Activated CD4-positive, alpha-beta T cell treated with anti-CD3 and anti-CD28 coated beads, Interleukin-2, amount 10 ng/mL, durations not matched to agents 24 days and 14 days (primary cell): ENCODE measurements around the gene RALGAPA2. TPM values are rescaled to one million over a fixed set of nuclear protein-coding genes. Genes with fewer than 3 reads are reported as not detected.
A peak's percentile ranks its signal among the peaks of the same experiment; 100 is the strongest.

Source experiments
- DNase-seq: peaks from one replicate; pipeline ENCODE4 v3.0.0; 2022
- H3K27ac Mint-ChIP-seq: one replicate; pipeline ENCODE4 v1.8.0; 2022; ENCODE audit warnings: mild to moderate bottlenecking, mixed read lengths
- H3K27me3 Mint-ChIP-seq: one replicate; pipeline ENCODE4 v1.8.0; 2022; ENCODE audit warnings: mixed read lengths
- H3K36me3 Mint-ChIP-seq: one replicate; pipeline ENCODE4 v1.8.0; 2022; ENCODE audit warnings: low read depth, mild to moderate bottlenecking, mixed read lengths
- H3K4me1 Mint-ChIP-seq: one replicate; pipeline ENCODE4 v1.8.0; 2021; ENCODE audit warnings: mixed read lengths
- H3K4me3 Mint-ChIP-seq: one replicate; pipeline ENCODE4 v1.8.0; 2022; ENCODE audit warnings: mild to moderate bottlenecking, moderate library complexity, mixed read lengths
- H3K9me3 Mint-ChIP-seq: one replicate; pipeline ENCODE4 v1.8.0; 2021; ENCODE audit warnings: mixed read lengths
- intact Hi-C: fragments of 100-400 bp; cut with micrococcal nuclease; formaldehyde crosslinking; loops from one replicate; pipeline ENCODE4 v1.15.1; 2023
- total RNA-seq: library from RNA; stranded (reverse); gene quantifications from 2 replicates; pipeline ENCODE4 v1.2.3, GENCODE V29; 2022

RALGAPA2 gene
- total RNA-seq, 1 donor from 2014 or later = 18.7 TPM

DNA sequence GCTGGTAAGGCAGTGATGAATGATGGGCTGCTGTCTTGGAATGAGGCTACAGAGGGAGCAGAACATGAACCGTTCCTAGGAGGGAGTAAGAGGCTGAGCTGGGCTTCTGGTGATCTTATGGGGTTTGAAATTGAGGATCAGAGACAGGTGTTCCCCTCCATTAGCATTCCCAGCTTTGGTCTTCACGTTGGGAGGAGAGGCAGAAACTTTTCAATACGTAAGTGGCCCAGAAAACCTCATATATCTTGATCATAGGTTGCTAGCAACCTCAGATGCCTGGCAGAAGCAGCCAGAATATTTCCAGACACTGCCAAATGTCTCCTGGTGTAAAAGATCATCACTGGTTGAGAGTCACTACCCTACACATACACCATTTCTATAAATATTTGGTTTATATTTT is 177.4 kb downstream of the RALGAPA2 start:
- Mint-ChIP-seq H3K4me1 (peaks cover 3% of the 10 kb centered on the region), H3K9me3 (no peaks in the 10 kb centered on the region), H3K4me3 (no peak overlapping the region), H3K36me3 (peaks cover 3% of the 10 kb centered on the region), H3K27ac (no peak overlapping the region), H3K27me3 (no peaks in the 10 kb centered on the region)
- intact Hi-C loops = no loop called here
- DNase-seq = no peak

- Mint-ChIP-seq H3K27me3 (no peaks in the 10 kb centered on the region), H3K9me3 (no peaks in the 10 kb centered on the region), H3K27ac (no peak overlapping the region), H3K4me1 (peaks cover 2% of the 10 kb centered on the region), H3K36me3 (peaks cover 7% of the 10 kb centered on the region), H3K4me3 (no peak overlapping the region)
- DNase-seq = no peak
- intact Hi-C loops = no loop called here
These were observed 181.2 kb downstream of the RALGAPA2 start for GRCh38 chr20:20531283-20531682.

DNA sequence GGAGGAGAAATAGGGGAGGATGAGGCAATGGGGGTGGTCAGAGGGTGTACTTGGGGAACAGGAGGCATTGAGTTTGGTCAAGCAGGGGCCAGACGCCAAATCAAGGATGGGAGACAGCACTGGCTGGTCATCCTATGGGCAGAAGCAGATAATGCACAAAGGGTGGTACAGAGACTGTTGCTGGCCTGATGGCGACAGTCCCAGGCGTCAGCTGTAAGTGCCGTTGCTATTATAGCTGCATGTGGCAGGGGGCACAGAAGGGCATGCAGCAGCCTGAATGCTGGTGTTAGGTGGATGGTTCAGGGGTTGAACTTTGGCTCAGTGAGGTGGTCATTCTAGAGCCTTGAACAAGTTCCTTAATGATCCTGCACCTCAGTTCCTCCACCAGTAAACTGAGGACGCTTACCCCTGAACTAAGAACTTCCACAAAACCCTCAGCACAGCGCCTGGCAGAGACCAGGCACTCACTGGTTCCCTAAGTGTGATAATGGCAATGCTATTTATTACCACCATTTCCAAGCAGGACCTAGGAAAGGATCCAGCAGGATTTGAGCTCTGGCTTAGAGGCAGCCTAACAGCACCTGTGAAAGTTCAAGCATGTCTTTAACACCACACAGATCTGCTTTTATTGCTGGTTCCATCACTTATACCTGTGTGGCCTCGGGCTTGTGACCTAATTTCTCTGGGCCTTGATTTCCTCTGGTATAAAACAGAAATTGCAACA is 181.9 kb downstream of the RALGAPA2 start:
- peak overlapping the region; percentile 41 for H3K27ac Mint-ChIP-seq
- DNase-seq = no peak
- H3K4me3 Mint-ChIP-seq = no peak overlapping the region
- H3K9me3 Mint-ChIP-seq = no peaks in the 10 kb centered on the region
- peaks cover 5% of the 10 kb centered on the region for H3K36me3 Mint-ChIP-seq
- intact Hi-C loops = no loop called here
- no peaks in the 10 kb centered on the region for H3K27me3 Mint-ChIP-seq
- H3K4me1 Mint-ChIP-seq = peaks cover 2% of the 10 kb centered on the region

DNA sequence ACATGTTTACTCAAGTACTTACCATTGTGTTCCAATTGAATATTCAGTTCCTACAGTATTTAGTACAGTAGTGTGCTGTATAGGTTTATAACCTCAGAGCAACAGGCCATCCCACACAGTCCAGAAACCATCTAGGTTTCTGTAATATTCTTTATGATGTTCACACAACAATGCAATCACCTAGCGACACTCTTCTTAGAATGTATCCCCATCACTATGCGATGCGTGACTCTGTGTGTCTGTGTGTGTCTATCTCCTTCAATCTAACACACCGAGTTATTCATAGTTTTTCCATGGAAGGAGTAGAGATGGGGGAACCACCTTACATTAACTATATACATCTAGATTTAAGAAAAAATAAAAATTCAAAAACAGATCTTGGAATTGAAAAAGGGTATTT is 182.8 kb downstream of the RALGAPA2 start:
- DNase-seq = no peak
- Mint-ChIP-seq H3K36me3 (peaks cover 8% of the 10 kb centered on the region), H3K9me3 (no peaks in the 10 kb centered on the region), H3K27me3 (no peaks in the 10 kb centered on the region), H3K27ac (no peak overlapping the region), H3K4me3 (no peak overlapping the region), H3K4me1 (peaks cover 3% of the 10 kb centered on the region)
- intact Hi-C loops = no loop called here

DNA sequence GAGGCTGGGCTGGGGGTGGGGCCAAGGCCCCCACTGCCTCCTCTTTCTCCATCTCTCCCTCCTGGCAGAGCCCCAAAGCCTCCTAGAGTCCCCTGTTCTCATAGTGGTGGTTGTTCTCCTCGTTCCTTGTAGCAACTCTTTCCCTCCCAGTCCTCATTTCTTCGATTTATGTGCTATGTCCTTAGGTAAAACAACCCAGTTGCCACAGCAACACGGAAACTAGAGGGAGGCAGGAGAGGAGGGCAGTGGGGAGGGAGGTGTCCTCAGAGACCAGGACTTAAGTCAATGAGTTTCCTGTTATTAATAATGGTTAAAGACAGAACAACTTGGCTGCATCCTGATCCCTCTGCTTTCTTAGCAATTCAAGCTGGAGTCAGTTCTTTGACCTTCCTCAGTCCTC is 183.6 kb downstream of the RALGAPA2 start:
- intact Hi-C loops = no loop called here
- Mint-ChIP-seq H3K27me3 (no peaks in the 10 kb centered on the region), H3K4me1 (peaks cover 3% of the 10 kb centered on the region), H3K27ac (peak overlapping the region; percentile 2), H3K36me3 (peaks cover 8% of the 10 kb centered on the region), H3K9me3 (no peaks in the 10 kb centered on the region), H3K4me3 (no peak overlapping the region)
- no peak for DNase-seq

DNA sequence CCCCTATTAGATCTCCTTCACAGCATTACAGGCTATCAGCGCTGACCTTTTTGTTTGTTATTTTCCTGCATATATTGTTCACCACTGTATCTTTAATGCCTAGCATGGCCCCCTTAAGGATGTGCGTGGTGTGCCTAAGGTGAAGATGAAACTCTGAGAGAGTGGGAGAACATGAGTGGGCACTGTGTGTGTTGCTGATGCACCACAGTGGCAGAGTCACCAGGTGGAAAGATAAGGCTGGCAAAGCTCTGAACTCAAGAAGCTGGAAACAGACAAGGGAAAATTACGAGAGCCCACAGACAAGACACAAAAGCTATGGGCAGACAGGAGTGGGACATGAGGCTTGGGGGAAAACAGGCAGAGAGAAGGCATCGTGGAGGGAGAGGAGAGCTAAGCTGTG is 184.8 kb downstream of the RALGAPA2 start:
- no peak for DNase-seq
- Mint-ChIP-seq H3K27ac (peak overlapping the region; percentile 3), H3K4me3 (no peak overlapping the region), H3K27me3 (no peaks in the 10 kb centered on the region), H3K9me3 (no peaks in the 10 kb centered on the region), H3K4me1 (peaks cover 3% of the 10 kb centered on the region), H3K36me3 (peaks cover 8% of the 10 kb centered on the region)
- intact Hi-C loops = no loop called here

GRCh38 chr20:20525756-20526155 is 186.7 kb downstream of the RALGAPA2 start:
- H3K4me3 Mint-ChIP-seq = no peak overlapping the region
- peaks cover 14% of the 10 kb centered on the region for H3K36me3 Mint-ChIP-seq
- no peaks in the 10 kb centered on the region for H3K27me3 Mint-ChIP-seq
- peaks cover 6% of the 10 kb centered on the region for H3K4me1 Mint-ChIP-seq
- peak; percentile 45 for DNase-seq
- H3K27ac Mint-ChIP-seq = no peak overlapping the region
- H3K9me3 Mint-ChIP-seq = no peaks in the 10 kb centered on the region
- intact Hi-C loops = no loop called here

DNA sequence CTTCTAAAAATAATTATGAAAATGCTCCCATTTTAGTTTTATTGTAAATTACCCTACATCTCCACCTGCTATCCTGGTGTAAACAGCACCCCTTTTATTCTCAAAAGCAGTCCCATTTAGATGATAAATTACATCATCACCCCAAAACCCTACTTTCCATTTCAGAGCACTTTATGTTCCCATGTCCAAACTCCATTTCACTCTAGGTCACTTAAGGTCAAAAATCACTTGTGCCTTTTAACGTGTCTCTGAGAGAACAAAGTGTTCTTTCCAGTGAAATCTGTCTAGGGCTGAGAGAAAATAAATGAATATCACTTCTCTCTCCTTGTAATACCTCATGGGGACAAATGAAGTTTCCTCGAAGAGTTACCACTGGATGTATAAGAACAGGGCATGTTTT is 187.2 kb downstream of the RALGAPA2 start:
- H3K9me3 Mint-ChIP-seq = no peaks in the 10 kb centered on the region
- no peak overlapping the region for H3K4me3 Mint-ChIP-seq
- H3K27me3 Mint-ChIP-seq = no peaks in the 10 kb centered on the region
- peaks cover 19% of the 10 kb centered on the region for H3K36me3 Mint-ChIP-seq
- H3K27ac Mint-ChIP-seq = no peak overlapping the region
- intact Hi-C loops = no loop called here
- peaks cover 6% of the 10 kb centered on the region for H3K4me1 Mint-ChIP-seq
- no peak for DNase-seq

DNA sequence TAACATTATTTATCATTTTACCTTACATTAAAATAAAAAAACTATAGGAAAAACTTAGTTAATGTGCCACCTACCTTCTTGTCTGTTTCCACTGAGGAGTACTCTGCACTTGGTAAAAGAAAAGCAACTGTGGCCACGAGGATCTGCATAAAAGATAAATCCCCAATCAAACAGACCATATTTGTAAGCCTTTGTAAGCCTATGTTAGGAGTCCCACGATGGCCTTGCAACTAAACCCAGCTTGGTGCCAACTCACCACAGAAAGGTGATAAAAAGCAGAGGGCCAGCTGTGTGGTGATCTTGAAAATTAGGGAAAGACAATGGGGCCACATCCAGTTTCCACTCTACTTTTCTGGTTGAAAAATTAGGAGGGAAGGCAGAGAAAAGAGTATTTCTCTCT is 187.7 kb downstream of the RALGAPA2 start:
- H3K36me3 Mint-ChIP-seq = peaks cover 19% of the 10 kb centered on the region
- intact Hi-C loops = no loop called here
- DNase-seq = no peak
- H3K27ac Mint-ChIP-seq = no peak overlapping the region
- H3K4me1 Mint-ChIP-seq = peaks cover 6% of the 10 kb centered on the region
- H3K9me3 Mint-ChIP-seq = no peaks in the 10 kb centered on the region
- H3K27me3 Mint-ChIP-seq = no peaks in the 10 kb centered on the region
- no peak overlapping the region for H3K4me3 Mint-ChIP-seq

GRCh38 chr20:20521736-20522135 is 190.7 kb downstream of the RALGAPA2 start:
- Mint-ChIP-seq H3K4me3 (no peak overlapping the region), H3K9me3 (no peaks in the 10 kb centered on the region), H3K4me1 (peaks cover 9% of the 10 kb centered on the region), H3K36me3 (peaks cover 29% of the 10 kb centered on the region), H3K27me3 (no peaks in the 10 kb centered on the region), H3K27ac (no peak overlapping the region)
- DNase-seq = no peak
- intact Hi-C loops = no loop called here

GRCh38 chr20:20520776-20521175 is 191.7 kb downstream of the RALGAPA2 start:
- Mint-ChIP-seq H3K4me1 (peaks cover 9% of the 10 kb centered on the region), H3K9me3 (no peaks in the 10 kb centered on the region), H3K27ac (no peak overlapping the region), H3K27me3 (no peaks in the 10 kb centered on the region), H3K4me3 (no peak overlapping the region), H3K36me3 (peaks cover 35% of the 10 kb centered on the region)
- DNase-seq = peak; percentile 43
- intact Hi-C loops = no loop called here

GRCh38 chr20:20519269-20519668 is 193.2 kb downstream of the RALGAPA2 start:
- no peak overlapping the region for H3K27ac Mint-ChIP-seq
- H3K36me3 Mint-ChIP-seq = peaks cover 45% of the 10 kb centered on the region
- H3K27me3 Mint-ChIP-seq = no peaks in the 10 kb centered on the region
- H3K9me3 Mint-ChIP-seq = peaks cover 2% of the 10 kb centered on the region
- H3K4me1 Mint-ChIP-seq = peaks cover 7% of the 10 kb centered on the region
- no peak overlapping the region for H3K4me3 Mint-ChIP-seq
- intact Hi-C loops = no loop called here
- DNase-seq = peak; percentile 50

GRCh38 chr20:20518263-20518662 is 194.2 kb downstream of the RALGAPA2 start:
- Mint-ChIP-seq H3K4me3 (no peak overlapping the region), H3K36me3 (peaks cover 55% of the 10 kb centered on the region), H3K27ac (no peak overlapping the region), H3K9me3 (peaks cover 3% of the 10 kb centered on the region), H3K4me1 (peaks cover 7% of the 10 kb centered on the region), H3K27me3 (no peaks in the 10 kb centered on the region)
- intact Hi-C loops = no loop called here
- DNase-seq = no peak

- DNase-seq = no peak
- Mint-ChIP-seq H3K4me1 (peaks cover 7% of the 10 kb centered on the region), H3K4me3 (no peak overlapping the region), H3K27me3 (no peaks in the 10 kb centered on the region), H3K9me3 (peaks cover 3% of the 10 kb centered on the region), H3K36me3 (peaks cover 64% of the 10 kb centered on the region), H3K27ac (no peak overlapping the region)
- intact Hi-C loops = no loop called here
These were observed 195.1 kb downstream of the RALGAPA2 start for GRCh38 chr20:20517296-20517695.

DNA sequence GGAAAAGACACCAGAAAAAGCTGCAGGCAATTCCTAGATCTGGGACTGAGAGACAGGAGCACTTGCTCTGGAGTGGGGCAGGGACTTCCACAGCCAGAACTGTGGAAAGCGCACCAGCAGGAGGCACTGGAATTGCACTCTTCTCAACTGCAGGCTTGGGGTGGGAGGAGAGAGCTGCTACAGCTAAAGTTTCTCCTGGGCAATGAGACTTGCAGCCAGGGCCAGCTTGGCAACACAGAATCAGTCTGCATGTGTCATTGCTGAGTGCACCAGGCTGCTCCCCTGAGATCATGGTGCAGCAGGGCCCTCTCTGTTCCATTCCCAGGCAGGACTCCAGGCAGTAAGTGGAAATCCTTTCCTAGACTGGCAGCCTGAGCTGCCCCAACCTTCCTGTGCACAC is 198.7 kb downstream of the RALGAPA2 start:
- DNase-seq = peak; percentile 33
- Mint-ChIP-seq H3K4me3 (no peak overlapping the region), H3K27me3 (no peaks in the 10 kb centered on the region), H3K9me3 (peaks cover 6% of the 10 kb centered on the region), H3K36me3 (peaks cover 69% of the 10 kb centered on the region), H3K4me1 (peaks cover 2% of the 10 kb centered on the region), H3K27ac (no peak overlapping the region)
- intact Hi-C loops = no loop called here
